Measurements from ENCODE around the gene HAP1.

The HAP1 gene

GRCh38 chr17:41763327-41763726 is 28.9 kb upstream of the HAP1 start:
- no peak for DNase-seq

GRCh38 chr17:41762841-41763240 is 28.4 kb upstream of the HAP1 start:
- DNase-seq: no peak

DNA sequence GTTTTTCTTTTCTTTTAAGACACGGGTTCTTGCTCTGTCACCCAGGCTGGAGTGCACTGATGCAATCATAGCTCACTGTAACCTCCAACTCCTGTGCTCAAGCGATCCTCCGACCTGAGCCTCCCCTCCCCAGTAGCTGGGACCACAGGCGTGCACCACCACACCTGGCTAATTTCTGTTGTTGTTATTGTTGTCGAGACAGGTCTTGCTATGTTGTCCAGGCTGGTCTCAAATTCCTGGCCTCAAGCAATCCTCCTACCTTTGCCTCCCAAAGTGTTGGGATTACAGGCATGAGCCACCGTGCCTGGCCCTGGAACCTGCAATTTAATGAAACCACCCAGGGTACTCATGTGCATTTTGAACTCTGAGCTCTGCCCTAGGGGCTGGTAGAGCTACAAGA is 27.9 kb upstream of the HAP1 start:
- no peak for DNase-seq

- DNase-seq: no peak
These were observed 26.4 kb upstream of the HAP1 start for GRCh38 chr17:41760878-41761277.

DNA sequence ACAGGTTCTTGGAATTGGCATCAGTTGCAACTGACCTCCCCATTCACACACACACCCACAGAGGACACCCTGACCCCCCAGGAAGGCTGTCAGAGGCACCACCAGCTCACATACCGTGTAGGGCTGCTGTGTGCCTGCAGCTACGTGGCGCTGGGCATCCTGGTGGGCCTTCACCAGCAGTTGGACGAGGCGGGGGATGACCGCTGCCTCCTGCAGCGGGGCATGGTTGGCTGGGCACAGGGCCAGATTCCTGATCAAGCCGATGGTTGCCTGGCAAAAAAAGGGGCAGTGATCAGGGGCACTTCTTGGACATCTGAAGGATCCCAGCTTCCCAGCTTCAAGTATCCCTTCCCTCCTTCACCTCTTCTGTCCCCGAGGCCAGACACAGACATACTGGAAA is 24.2 kb upstream of the HAP1 start:
- DNase-seq: no peak

DNA sequence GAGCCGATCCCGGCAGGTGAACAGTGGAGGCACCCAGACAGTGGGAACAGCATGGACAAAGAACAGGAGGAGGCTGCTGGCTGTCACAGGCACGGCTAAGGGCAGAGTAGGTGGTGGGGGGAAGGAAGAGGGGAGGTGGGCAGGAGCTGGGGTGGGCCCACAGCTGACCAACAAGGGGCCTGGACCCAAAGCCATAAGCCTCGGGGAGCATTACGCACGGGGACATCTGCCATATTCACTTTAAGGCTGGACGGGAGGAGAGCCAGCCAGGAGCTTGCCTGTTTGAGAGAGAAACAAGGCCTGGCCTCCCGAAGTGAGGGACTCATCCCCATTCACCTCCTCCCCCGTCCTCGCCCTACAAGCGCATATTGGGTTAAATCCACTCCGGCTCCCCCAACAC is 19.6 kb upstream of the HAP1 start:
- DNase-seq: no peak

DNA sequence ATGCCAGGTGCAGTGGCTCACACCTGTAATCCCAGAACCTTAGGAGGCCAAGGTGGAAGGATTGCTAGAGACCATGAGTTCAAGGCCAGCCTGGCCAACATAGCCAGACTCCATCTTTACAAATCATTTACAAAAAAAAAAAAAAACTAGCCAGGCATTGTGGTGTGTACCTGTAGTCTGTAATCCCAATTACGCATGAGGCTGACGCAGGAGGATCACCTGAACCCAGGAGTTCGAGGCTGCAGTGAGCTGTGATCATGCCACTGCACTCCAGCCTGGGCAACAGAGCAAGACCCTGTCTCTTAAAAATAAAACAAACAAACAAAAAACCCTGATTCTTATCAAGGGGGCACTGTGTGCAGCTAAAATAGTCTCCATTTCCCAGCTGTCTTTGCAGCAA is 16.8 kb upstream of the HAP1 start:
- DNase-seq: no peak

DNA sequence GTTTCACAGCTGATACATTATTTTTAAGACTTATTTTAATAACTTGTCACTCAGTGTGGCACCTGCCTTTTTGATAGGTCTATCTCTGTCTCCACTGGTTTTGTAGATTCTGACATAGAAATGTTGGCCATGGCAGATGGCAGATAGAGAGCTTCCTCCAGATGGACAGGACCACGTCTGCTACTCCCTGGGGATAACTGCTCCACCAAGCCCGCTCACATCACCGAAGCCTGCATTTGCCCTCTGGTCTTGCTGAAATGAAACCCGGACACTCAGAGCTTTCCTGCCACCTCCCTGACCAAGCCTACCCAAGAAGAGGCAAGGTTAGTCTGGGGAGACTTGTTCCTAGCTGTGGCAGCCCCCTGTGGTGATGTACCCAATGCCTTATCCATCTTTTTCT is 16.4 kb upstream of the HAP1 start:
- no peak for DNase-seq

DNA sequence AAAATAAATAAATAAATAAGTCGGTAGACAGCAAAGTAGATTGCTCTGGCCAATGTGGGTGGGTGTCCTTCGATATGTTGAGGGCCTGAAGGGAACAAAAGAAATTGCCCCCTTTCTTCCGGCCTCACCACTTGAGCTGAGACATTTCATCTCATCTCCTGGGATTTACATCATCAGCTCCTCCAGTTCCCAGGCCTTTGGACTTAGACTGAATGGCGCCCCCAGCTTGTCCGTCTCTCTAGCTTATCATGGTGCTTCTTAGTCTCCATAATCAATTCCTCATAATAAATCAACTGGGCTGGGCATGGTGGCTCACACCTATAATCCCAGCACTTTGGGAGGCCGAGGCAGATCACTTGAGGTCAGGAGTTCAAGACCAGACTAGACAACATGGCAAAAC is 13.8 kb upstream of the HAP1 start:
- no peak for DNase-seq

GRCh38 chr17:41741709-41742108 is 7.3 kb upstream of the HAP1 start:
- no peak for DNase-seq

GRCh38 chr17:41740506-41740905 is 6.1 kb upstream of the HAP1 start:
- DNase-seq: no peak

DNA sequence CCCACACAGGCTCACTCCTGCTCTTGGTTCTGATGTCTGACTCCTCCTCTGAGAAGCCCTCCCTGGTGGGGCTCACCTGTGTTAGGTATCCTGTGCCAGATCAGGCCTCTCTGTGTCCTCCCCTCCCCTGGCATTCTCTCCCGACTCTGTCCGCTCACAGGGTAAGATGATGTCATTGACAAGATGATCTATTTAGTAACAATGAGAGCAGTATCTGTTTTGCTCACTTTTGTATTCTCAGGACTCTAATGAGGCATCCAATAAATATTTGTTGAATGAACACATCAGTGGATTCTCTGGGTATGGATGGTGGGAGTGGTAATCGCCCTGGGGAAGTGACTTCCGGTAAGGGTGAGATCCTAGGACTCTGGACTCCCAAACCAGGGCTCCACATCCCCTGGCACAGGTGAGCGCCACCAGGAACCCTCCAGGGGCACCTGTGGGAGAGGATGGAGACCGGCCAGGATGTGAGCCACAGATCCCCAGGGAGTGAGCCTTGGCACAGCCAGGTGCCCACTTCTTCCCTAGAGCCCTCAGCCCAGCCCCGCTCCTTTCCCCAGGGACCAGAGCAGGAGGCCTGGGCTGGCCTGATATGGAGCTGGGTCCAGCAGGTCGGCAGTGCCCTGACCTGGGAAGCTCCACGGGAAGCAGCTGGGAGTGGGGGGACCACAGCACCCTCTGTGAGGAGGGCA is 5.4 kb upstream of the HAP1 start:
- DNase-seq: no peak

DNA sequence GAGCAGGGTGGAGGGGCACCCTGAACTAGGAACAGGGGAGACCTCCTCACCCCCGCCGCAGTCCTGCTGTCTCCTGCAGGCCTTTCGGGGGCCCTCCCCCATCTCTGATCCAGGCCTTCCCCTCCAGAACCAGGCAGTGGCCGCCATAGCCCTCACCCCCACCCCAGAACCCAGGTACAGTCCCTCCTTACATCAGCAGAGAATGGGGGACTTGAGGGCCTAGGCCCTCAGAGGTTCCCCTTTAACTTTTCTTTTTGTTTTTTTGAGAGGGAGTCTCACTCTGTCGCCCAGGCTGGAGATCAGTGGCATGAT is 4.3 kb upstream of the HAP1 start:
- DNase-seq: no peak

DNA sequence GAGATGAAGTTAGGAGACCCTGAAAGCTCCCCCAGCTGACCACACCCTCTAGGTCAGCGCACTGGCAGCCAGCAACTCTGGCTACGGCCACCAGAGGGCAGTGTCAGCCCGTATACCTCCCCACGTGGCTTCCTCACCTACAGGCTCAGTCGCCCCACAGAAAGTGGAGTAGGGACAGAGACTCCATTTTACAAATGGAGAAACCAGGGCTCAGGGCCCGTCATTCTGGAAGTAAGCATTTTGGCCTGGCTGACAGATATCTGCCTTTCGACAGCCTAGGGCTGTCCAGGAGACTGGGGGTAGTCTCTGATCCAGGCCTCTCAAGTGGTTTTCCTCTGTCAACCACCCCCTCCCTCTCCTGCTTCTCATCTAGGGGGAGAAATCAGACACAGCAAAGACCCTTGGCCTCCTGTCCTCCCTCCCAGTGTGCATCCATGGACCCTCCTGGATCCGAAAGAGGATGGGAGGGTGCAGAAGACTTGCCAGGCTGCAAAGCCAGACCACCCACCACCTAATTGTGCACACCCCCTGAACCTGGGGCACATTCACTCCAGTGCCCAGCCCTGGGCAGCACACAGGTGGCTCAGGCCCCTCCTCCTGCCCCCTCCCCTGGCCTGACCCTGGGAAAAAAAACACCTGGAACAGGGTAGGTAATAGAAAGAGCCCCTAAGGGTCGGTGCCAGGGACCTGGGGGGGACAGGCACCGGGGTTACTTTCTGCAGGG is 3.8 kb upstream of the HAP1 start:
- peak; percentile 77 to 83 for DNase-seq

GRCh38 chr17:41737680-41738023 is 3.2 kb upstream of the HAP1 start:
- DNase-seq: no peak

GRCh38 chr17:41736983-41737679 is 2.7 kb upstream of the HAP1 start:
- no peak for DNase-seq

DNA sequence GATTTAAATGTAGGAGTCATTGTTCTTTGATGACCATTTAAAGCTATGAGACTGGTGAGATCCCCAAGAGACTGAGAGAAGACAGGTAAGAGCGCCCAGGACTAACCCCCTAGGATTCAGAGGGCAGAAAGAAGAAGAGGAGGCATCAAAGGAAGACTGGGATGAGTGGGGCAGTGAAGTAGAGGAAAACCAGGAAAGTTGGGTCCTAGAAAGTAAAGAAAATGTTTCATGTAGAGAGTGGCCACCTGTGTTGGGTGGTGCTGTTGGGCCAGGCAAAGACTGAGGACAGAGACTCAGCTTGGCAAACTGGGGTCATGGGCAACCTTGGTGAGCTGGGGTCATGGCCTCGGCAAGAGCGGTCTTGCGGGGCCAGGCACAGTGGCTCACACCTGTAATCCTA is 1.3 kb upstream of the HAP1 start:
- DNase-seq: no peak

GRCh38 chr17:41734949-41735313 is 488 bp upstream of the HAP1 start:
- no peak for DNase-seq

DNA sequence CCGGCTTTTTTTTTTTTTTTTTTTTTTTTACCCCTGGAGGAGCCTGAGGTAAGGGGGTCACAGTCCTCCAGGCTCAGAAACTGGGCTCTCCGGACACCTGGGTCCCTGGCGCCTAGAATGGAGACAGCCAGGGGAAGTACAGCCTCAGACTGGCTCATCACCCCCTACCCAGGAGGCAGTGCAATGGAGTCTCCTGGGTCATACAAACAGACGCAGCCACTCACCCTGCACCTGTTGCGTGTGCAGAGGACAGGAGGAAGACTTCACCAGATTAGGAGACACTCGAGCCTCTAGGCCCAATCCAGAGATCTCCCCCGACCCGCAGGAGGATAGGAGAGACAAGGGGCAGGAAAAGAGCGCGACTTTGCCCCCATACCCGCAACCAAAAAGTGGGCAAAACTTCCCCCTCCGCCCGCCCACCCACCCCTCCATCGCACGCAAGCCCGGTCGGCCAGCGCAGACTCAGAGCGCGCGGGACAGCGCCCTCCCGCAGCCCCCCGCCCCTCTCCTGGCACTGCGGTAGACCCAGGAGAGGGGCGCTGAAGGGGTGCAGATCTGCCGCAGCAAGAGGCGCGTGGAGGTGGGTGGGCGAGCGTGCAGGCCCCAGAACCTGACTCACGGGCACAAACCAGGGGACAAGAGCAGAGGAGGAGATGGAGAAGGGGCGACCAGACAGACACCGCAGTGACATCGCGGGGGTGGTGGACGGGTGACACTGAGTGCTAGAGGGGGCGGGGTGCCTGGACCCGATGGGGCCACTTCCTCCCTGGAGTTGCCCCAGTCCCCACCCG is 900 bp downstream of the HAP1 start:
- no peak for DNase-seq

- no peak for DNase-seq
These were observed 2.6 kb downstream of the HAP1 start for GRCh38 chr17:41731836-41732235.

DNA sequence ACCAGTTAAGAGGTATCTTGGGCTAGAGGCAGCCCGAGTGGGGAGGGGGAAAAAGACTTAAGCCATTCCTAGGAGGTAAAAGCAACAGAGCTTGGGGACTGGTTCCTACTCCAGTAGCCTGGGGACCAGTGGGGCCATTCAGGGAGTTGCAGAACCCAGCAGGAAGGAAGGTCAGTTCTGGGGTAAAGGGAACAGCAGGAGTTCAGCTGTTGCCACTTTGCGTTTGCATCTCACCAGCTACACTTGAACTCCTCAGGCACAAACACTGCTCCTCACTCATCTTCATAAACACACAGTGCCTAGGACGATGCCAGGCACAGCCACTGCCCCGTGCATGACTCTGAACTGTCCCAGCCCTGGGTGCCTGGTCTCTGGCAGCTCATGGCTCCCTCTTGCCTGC is 4.0 kb downstream of the HAP1 start:
- DNase-seq: no peak

GRCh38 chr17:41728056-41728455 is 6.4 kb downstream of the HAP1 start:
- no peak for DNase-seq

DNA sequence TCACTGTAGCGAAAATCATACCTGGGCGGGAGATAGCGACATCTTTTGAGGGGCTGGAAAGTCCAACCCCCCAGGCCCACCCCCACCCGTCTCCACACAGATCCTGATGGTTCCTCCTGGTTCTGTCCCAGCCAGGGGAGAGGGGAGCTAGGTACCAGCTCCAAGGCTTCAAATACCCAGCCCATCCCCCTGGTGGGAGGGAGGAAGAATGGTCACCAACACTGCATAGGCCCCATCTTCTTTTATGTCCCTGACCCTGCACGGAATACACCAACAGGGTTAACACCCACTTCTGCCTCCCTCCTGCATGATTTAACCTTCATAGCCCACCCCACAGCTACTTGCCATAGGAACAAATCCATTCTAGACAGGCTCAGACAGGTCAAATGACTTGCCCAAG is 9.3 kb downstream of the HAP1 start:
- DNase-seq: no peak

All from stimulated activated CD4-positive, alpha-beta T cell treated with anti-CD3 and anti-CD28 coated beads, Interleukin-2, amount 100 ng/mL, for 48 hours (primary cell).